Endothelial cell of umbilical vein (primary cell): ENCODE results near the gene DEXI. TPM values are rescaled to one million over a fixed set of nuclear protein-coding genes. Genes with fewer than 3 reads are reported as not detected.
"Not testable (repeated sequence)": the region's sequence is repeated elsewhere in the genome, so short reads cannot be mapped to it uniquely, and the experiment has no call there.

Experiments
- BruUV-seq: library from RNA; stranded (reverse); fragments of 400-500 nt; replicated peaks from 2 replicates; lab custom pipeline; 2021; lab: Mats Ljungman, UMichigan
- CTCF ChIA-PET: fragments of 300-600, 350-600 bp; sonication (Branson Sonifier 250); formaldehyde crosslinking; loops from one replicate; lab custom pipeline; 2021; ENCODE audit warnings: antibody characterized with exemption, inconsistent platforms; lab: Charles Lee
- POLR2A ChIA-PET: fragments of 300-600, 350-600 bp; sonication (Branson Sonifier 250); formaldehyde crosslinking; loops from one replicate; lab custom pipeline; 2021; ENCODE audit warnings: antibody characterized with exemption, inconsistent platforms; lab: Charles Lee
- DNase-seq: peaks from one replicate; pipeline ENCODE4 v3.0.0-alpha.2; 2011; ENCODE audit warnings: low read depth, low spot score
- FAIRE-seq: peaks from 2 replicates; lab custom pipeline; 2011; peaks lifted over from hg19 to GRCh38; lab: Jason Lieb, UNC
- H2AFZ ChIP-seq: 2 replicates; pipeline ENCODE4 v1.6.0; 2012; ENCODE audit warnings: low read depth, low read length, control low read depth, inconsistent platforms
- H3K27ac ChIP-seq: 2 replicates; pipeline ENCODE4 v1.5.1; 2011; ENCODE audit warnings: low read depth, mild to moderate bottlenecking, control low read depth, low read length, moderate library complexity; ENCODE audit not compliant: insufficient read depth
- H3K27me3 ChIP-seq, 2 experiments: 2 replicates each; pipeline versions ENCODE4 v1.6.0 to v1.6.1; 2011; ENCODE audit warnings: low read length in 2 of 2, mixed read lengths in 1 of 2; ENCODE audit not compliant: control insufficient read depth in 2 of 2, insufficient read depth in 2 of 2
- H3K36me3 ChIP-seq, 2 experiments: 2 replicates in 1 of 2; 3 replicates in 1 of 2; pipeline ENCODE4 v1.5.1; 2011; ENCODE audit warnings: low read length in 2 of 2, mild to moderate bottlenecking in 1 of 2, moderate library complexity in 1 of 2; ENCODE audit not compliant: control insufficient read depth in 2 of 2, insufficient read depth in 2 of 2; ENCODE audit errors: extremely low read depth in 1 of 2
- H3K4me1 ChIP-seq: 3 replicates; pipeline ENCODE4 v1.5.1; 2011; ENCODE audit warnings: mild to moderate bottlenecking, low read length; ENCODE audit not compliant: control insufficient read depth, insufficient read depth; ENCODE audit errors: extremely low read depth
- H3K4me2 ChIP-seq: 2 replicates; pipeline ENCODE4 v1.6.1; 2011; ENCODE audit warnings: low read length, control low read depth, mixed read lengths; ENCODE audit not compliant: insufficient read depth
- H3K4me3 ChIP-seq, 3 experiments: fragments of 200-600 bp in 1 of 3; sonication (generic), shearing (Covaris generic) in 1 of 3; replicated peaks in 1 of 3; 2 replicates each; pipeline ENCODE4 v1.5.1; 2011 to 2016; ENCODE audit warnings: control low read depth in 3 of 3, low read length in 3 of 3, mild to moderate bottlenecking in 2 of 3, inconsistent platforms in 1 of 3, low read depth in 1 of 3, moderate library complexity in 1 of 3; ENCODE audit not compliant: insufficient read depth in 1 of 3
- H3K79me2 ChIP-seq: 2 replicates; pipeline ENCODE4 v1.6.0; 2012; ENCODE audit warnings: low read length, inconsistent platforms; ENCODE audit not compliant: control insufficient read depth, insufficient read depth
- H3K9ac ChIP-seq: replicated peaks from 2 replicates; pipeline ENCODE3; 2011; ENCODE audit warnings: low read length, control low read depth; ENCODE audit not compliant: insufficient read depth; ENCODE audit errors: extremely low read depth
- H3K9me1 ChIP-seq: replicated peaks from 3 replicates; pipeline ENCODE4 v1.6.0; 2011; ENCODE audit warnings: mild to moderate bottlenecking, low read length; ENCODE audit not compliant: control insufficient read depth, insufficient read depth; ENCODE audit errors: extremely low read depth
- H3K9me3 ChIP-seq: replicated peaks from 2 replicates; pipeline ENCODE4 v1.5.1; 2012; ENCODE audit warnings: low read length, inconsistent platforms; ENCODE audit not compliant: control insufficient read depth, insufficient read depth
- H4K20me1 ChIP-seq: replicated peaks from 2 replicates; pipeline ENCODE3; 2011; ENCODE audit warnings: mild to moderate bottlenecking, low read length; ENCODE audit not compliant: control insufficient read depth, insufficient read depth; ENCODE audit errors: extremely low read depth
- CTCF ChIP-seq, 2 donors: IDR thresholded peaks; 1 replicate in 1 of 2; 2 replicates in 1 of 2; pipeline ENCODE4 v1.5.1; 2011; ENCODE audit warnings: low read length in 2 of 2, mild to moderate bottlenecking in 2 of 2, moderate library complexity in 2 of 2, control low read depth in 1 of 2, inconsistent platforms in 1 of 2, low read depth in 1 of 2; ENCODE audit not compliant: insufficient read depth in 1 of 2; ENCODE audit errors: extremely low read depth in 1 of 2
- EZH2 ChIP-seq: IDR thresholded peaks from 2 replicates; pipeline ENCODE4 v1.6.1; 2012; ENCODE audit warnings: borderline replicate concordance, low read depth, mild to moderate bottlenecking, moderate library complexity, low read length, inconsistent platforms; ENCODE audit not compliant: severe bottlenecking
- GATA2 ChIP-seq: IDR thresholded peaks from 2 replicates; pipeline ENCODE4 v1.7.0; 2011; ENCODE audit warnings: low read depth, mild to moderate bottlenecking, moderate library complexity, mixed read lengths, low read length; ENCODE audit not compliant: insufficient read length, insufficient read depth
- JUN ChIP-seq: IDR thresholded peaks from 2 replicates; pipeline ENCODE4 v1.6.1; 2011; ENCODE audit warnings: borderline replicate concordance, low read depth; ENCODE audit not compliant: insufficient read length, insufficient read depth
- MAX ChIP-seq: IDR thresholded peaks from 2 replicates; pipeline ENCODE4 v1.6.1; 2011; ENCODE audit not compliant: insufficient read depth, insufficient read length
- MYC ChIP-seq: IDR thresholded peaks from one replicate; pipeline ENCODE4 v1.6.1; 2011; ENCODE audit warnings: mild to moderate bottlenecking, low read depth, low read length
- POLR2AphosphoS5 ChIP-seq: IDR thresholded peaks from 2 replicates; pipeline ENCODE4 v1.6.1; 2012; ENCODE audit warnings: low read depth, mild to moderate bottlenecking, control low read depth, low read length, moderate library complexity; ENCODE audit not compliant: insufficient read depth
- dilution Hi-C: fragments of 300-500 bp; cut with MboI; formaldehyde crosslinking; loops from one replicate; pipeline ENCODE4 v1.15.0; 2019; ENCODE audit warnings: low sequenced_read_pairs; ENCODE audit not compliant: extremely low pct_ligation_motif_present
- intact Hi-C: fragments of 100-400 bp; cut with micrococcal nuclease; formaldehyde crosslinking; loops from one replicate; pipeline ENCODE4 v1.10.0; 2022
- polyA plus RNA-seq, 4 experiments: library from polyadenylated mRNA; depleted of rRNA in 3 of 4; stranded (reverse) in 3 of 4; unstranded in 1 of 4; fragments of >200 nt; gene quantifications; 2 replicates each; pipeline versions ENCODE4 v1.2.1 to v1.2.3, GENCODE V29; 2011 to 2012; ENCODE audit warnings: missing spikeins in 1 of 4
- total RNA-seq: library from RNA; stranded (reverse); gene quantifications from 2 replicates; pipeline ENCODE4 v1.2.3, GENCODE V29; 2021

Gene DEXI
- total and polyA plus RNA-seq, 2 donors (not counting 3 experiments of a cell fraction or from before 2014, with no cell fraction given): 32.8 to 69.5 TPM

- intact Hi-C loops: no loop called here
- Histone ChIP-seq H3K4me3 (no peak overlapping the region), H3K79me2 (peaks cover 15% of the 10 kb centered on the region), H3K9ac (no peak overlapping the region), H2AFZ (no peak overlapping the region), H3K27me3 (no peaks in the 10 kb centered on the region), H4K20me1 (peaks cover 3% of the 10 kb centered on the region), H3K27ac (no peak overlapping the region), H3K4me2 (no peak overlapping the region), H3K4me1 (no peaks in the 10 kb centered on the region), H3K9me3 (no peaks in the 10 kb centered on the region), H3K9me1 (no peaks in the 10 kb centered on the region), H3K36me3 (peaks cover 0 to 23% of the 10 kb centered on the region in 2 experiments)
- no TSS peak for BruUV-seq
- dilution Hi-C loops: no loop called here
- FAIRE-seq (no peak), DNase-seq (no peak)
- CTCF ChIA-PET: interaction anchor here (0.7 to 4.7 kb wide), 3 partner anchors 11 to 427 kb away, joined by 3 to 17 read pairs (median 6); no protein-coding TSS in a partner anchor
- POLR2A ChIA-PET: no interaction called here
- TF ChIP-seq EZH2 (no peak), MAX (no peak), CTCF (IDR thresholded peaks at IDR 0.05; ENCODE audit: extremely low read depth in 1 of 2, insufficient read depth in 1 of 2, low read depth in 1 of 2, low read length in 2 of 2) (no peak), GATA2 (no peak), POLR2AphosphoS5 (no peak), MYC (no peak), JUN (no peak)
These were observed 12.2 kb downstream of the DEXI start for GRCh38 chr16:10929853-10930754.

GRCh38 chr16:10929097-10929496 is 13.2 kb downstream of the DEXI start:
- dilution Hi-C loops, H3K4me2 ChIP-seq, H3K79me2 ChIP-seq, intact Hi-C loops, FAIRE-seq, H3K4me1 ChIP-seq, H3K9me3 ChIP-seq, H3K4me3 ChIP-seq, H3K27ac ChIP-seq, DNase-seq, H3K9me1 ChIP-seq, BruUV-seq, H3K27me3 ChIP-seq, POLR2A ChIA-PET, H4K20me1 ChIP-seq, H2AFZ ChIP-seq, H3K9ac ChIP-seq: not testable (repeated sequence)
- CTCF ChIA-PET: interaction anchor here (4.7 kb wide), 1 partner anchor 10 kb away, joined by 17 read pairs; no protein-coding TSS in a partner anchor
- H3K36me3 ChIP-seq: peaks cover 0 to 23% of the 10 kb centered on the region in 2 experiments
